PC-3 (cell line): ENCODE measurements around the gene SETBP1.

Experiments
- EZH2 ChIP-seq: fragments of 300-600 bp; sonication (generic); IDR thresholded peaks from one replicate; pipeline ENCODE4 v1.6.1; 2017; ENCODE audit warnings: antibody characterized with exemption, mild to moderate bottlenecking, low read length; ENCODE audit not compliant: unreplicated experiment
- TF ChIP-seq, protein P1 (sequence below): fragments of 300-600 bp; sonication (generic); conservative IDR thresholded peaks from 2 replicates; pipeline ENCODE4 v1.5.1; 2017; ENCODE audit warnings: antibody characterized with exemption, low read depth, mild to moderate bottlenecking, low read length

DNA sequence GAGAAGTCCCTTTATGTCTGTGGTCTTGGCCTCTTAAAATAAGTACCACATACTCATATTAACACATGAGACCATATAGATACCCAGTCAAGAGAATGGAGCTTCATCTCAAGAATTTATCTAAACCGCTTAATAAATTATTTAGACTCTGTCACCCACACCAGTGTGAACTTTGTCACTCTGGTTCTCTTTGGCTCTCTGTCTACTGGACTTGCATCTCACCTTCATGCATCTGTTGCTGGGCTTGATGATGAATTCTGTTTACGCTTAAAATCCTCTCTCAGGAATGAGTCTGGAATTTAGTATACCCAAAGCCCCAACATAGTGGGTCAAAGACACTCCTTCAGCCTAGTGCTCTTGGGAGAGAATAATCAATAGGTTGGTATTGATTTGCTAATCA lies 73.9 kb downstream of the SETBP1 start:
- TF ChIP-seq, protein P1, sequence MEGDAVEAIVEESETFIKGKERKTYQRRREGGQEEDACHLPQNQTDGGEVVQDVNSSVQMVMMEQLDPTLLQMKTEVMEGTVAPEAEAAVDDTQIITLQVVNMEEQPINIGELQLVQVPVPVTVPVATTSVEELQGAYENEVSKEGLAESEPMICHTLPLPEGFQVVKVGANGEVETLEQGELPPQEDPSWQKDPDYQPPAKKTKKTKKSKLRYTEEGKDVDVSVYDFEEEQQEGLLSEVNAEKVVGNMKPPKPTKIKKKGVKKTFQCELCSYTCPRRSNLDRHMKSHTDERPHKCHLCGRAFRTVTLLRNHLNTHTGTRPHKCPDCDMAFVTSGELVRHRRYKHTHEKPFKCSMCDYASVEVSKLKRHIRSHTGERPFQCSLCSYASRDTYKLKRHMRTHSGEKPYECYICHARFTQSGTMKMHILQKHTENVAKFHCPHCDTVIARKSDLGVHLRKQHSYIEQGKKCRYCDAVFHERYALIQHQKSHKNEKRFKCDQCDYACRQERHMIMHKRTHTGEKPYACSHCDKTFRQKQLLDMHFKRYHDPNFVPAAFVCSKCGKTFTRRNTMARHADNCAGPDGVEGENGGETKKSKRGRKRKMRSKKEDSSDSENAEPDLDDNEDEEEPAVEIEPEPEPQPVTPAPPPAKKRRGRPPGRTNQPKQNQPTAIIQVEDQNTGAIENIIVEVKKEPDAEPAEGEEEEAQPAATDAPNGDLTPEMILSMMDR: no peak
- no peak for TF ChIP-seq EZH2
